B cell (primary cell): ENCODE measurements around the gene GSC2. TPM values are rescaled to one million over a fixed set of nuclear protein-coding genes. Genes with fewer than 3 reads are reported as not detected.

ENCODE experiments used
- ATAC-seq: fragments of 200-7000 bp; cut with Tn5 transposase; one replicate; pipeline ENCODE4 v1.10.0; 2021; ENCODE audit warnings: low read depth, mild to moderate bottlenecking, moderate number of reproducible peaks, moderate library complexity
- CTCF ChIA-PET: fragments of 350-600 bp; sonication (Branson Sonifier 250); formaldehyde crosslinking; loops from one replicate; lab custom pipeline; 2021; ENCODE audit warnings: antibody characterized with exemption, inconsistent platforms; lab: Charles Lee
- POLR2A ChIA-PET: fragments of 350-600 bp; sonication (Branson Sonifier 250); formaldehyde crosslinking; loops from one replicate; lab custom pipeline; 2021; ENCODE audit warnings: antibody characterized with exemption; lab: Charles Lee
- DNase-seq: peaks from one replicate; pipeline ENCODE4 v3.0.0; 2013
- H2AFZ ChIP-seq: 2 replicates; pipeline ENCODE4 v1.6.1; 2012; ENCODE audit warnings: mild to moderate bottlenecking, low read depth, low read length; ENCODE audit not compliant: insufficient read depth, poor library complexity, severe bottlenecking
- H3K27ac ChIP-seq, 2 donors: 1 replicate in 1 of 2; 2 replicates in 1 of 2; pipeline ENCODE4 v1.5.1; 2012 to 2013; ENCODE audit warnings: low read length in 2 of 2, mild to moderate bottlenecking in 2 of 2, moderate library complexity in 1 of 2
- H3K27me3 ChIP-seq, 4 experiments: fragments of 200-600 bp in 1 of 4; sonication (generic) in 1 of 4; replicated peaks in 1 of 4; 1 replicate in 2 of 4; 2 replicates in 2 of 4; pipeline versions ENCODE4 v1.6.1 to v1.7.0; 2013 to 2016; ENCODE audit warnings: low read length in 3 of 4, mild to moderate bottlenecking in 2 of 4, mixed read lengths in 1 of 4, moderate library complexity in 1 of 4; ENCODE audit not compliant: insufficient read depth in 4 of 4, control insufficient read depth in 3 of 4; ENCODE audit errors: control extremely low read depth in 1 of 4
- H3K36me3 ChIP-seq, 2 experiments: replicated peaks in 1 of 2; 1 replicate in 1 of 2; 2 replicates in 1 of 2; pipeline versions ENCODE4 v1.6.1 to v1.7.1; 2013; ENCODE audit warnings: low read length in 1 of 2; ENCODE audit not compliant: insufficient read depth in 2 of 2, control insufficient read depth in 1 of 2; ENCODE audit errors: control extremely low read depth in 1 of 2, extremely low read depth in 1 of 2
- H3K4me1 ChIP-seq, 2 donors: fragments of 200-600 bp in 1 of 2; sonication (generic) in 1 of 2; 1 replicate in 1 of 2; 2 replicates in 1 of 2; pipeline versions ENCODE4 v1.5.1 to v1.6.1; 2013 to 2017; ENCODE audit warnings: low read length in 2 of 2; ENCODE audit not compliant: control insufficient read depth in 2 of 2, insufficient read depth in 2 of 2
- H3K4me2 ChIP-seq: replicated peaks from 2 replicates; pipeline ENCODE3; 2012; ENCODE audit warnings: mild to moderate bottlenecking, low read depth, low read length; ENCODE audit not compliant: poor library complexity, severe bottlenecking
- H3K4me3 ChIP-seq, 5 experiments: fragments of 200-600 bp in 1 of 5; sonication (generic) in 1 of 5; 1 replicate in 3 of 5; 2 replicates in 2 of 5; pipeline versions ENCODE4 v1.5.1 to v1.7.0; 2011 to 2016; ENCODE audit warnings: low read length in 4 of 5, mild to moderate bottlenecking in 4 of 5, low read depth in 2 of 5, control low read depth in 1 of 5, moderate library complexity in 1 of 5; ENCODE audit not compliant: insufficient read depth in 1 of 5; ENCODE audit errors: control extremely low read depth in 1 of 5, extremely low read depth in 1 of 5
- H3K79me2 ChIP-seq: fragments of 200-600 bp; sonication (generic); one replicate; pipeline ENCODE4 v1.6.0; 2016; ENCODE audit warnings: low read length; ENCODE audit not compliant: control insufficient read depth, insufficient read depth
- H3K9ac ChIP-seq: fragments of 200-600 bp; sonication (generic); 2 replicates; pipeline ENCODE4 v1.6.1; 2017; ENCODE audit warnings: mild to moderate bottlenecking, low read length, moderate library complexity
- H3K9me3 ChIP-seq, 3 donors: one replicate each; pipeline versions ENCODE4 v1.6.1 to v1.7.1; 2013; ENCODE audit warnings: low read length in 2 of 3; ENCODE audit not compliant: control insufficient read depth in 2 of 3, insufficient read depth in 1 of 3; ENCODE audit errors: control extremely low read depth in 1 of 3
- H4K20me1 ChIP-seq: 2 replicates; pipeline ENCODE4 v1.6.0; 2012; ENCODE audit warnings: mild to moderate bottlenecking, low read length; ENCODE audit not compliant: insufficient read depth, control insufficient read depth, poor library complexity, severe bottlenecking
- H3K27ac Mint-ChIP-seq: one replicate; pipeline ENCODE4 v1.8.0; 2021; ENCODE audit warnings: mixed read lengths
- H3K27me3 Mint-ChIP-seq: one replicate; pipeline ENCODE4 v1.8.0; 2021; ENCODE audit warnings: mixed read lengths
- H3K4me1 Mint-ChIP-seq: one replicate; pipeline ENCODE4 v1.8.0; 2021; ENCODE audit warnings: mixed read lengths
- H3K4me3 Mint-ChIP-seq: one replicate; pipeline ENCODE4 v1.8.0; 2021; ENCODE audit warnings: mixed read lengths
- H3K9me3 Mint-ChIP-seq: one replicate; pipeline ENCODE4 v1.8.0; 2022; ENCODE audit warnings: mixed read lengths; ENCODE audit not compliant: insufficient read depth
- EZH2 ChIP-seq: IDR thresholded peaks from 2 replicates; pipeline ENCODE4 v1.6.1; 2012; ENCODE audit warnings: borderline replicate concordance, low read depth, mild to moderate bottlenecking, moderate library complexity, low read length; ENCODE audit not compliant: insufficient read depth, poor library complexity, severe bottlenecking
- WGBS: methylation state at CpG from one replicate; pipeline ENCODE4 v1.1.5; 2013; ENCODE audit warnings: missing lambda C conversion rate; ENCODE audit not compliant: insufficient coverage; 5-methylcytosine and 5-hydroxymethylcytosine counted together
- intact Hi-C: fragments of 100-400 bp; cut with micrococcal nuclease; formaldehyde crosslinking; loops from one replicate; pipeline ENCODE4 v1.10.0; 2022
- polyA plus RNA-seq: library from polyadenylated mRNA; depleted of rRNA; stranded (reverse); fragments of >200 nt; gene quantifications from 2 replicates; pipeline ENCODE4 v1.2.3, GENCODE V29; 2012
- total RNA-seq, 2 donors: library from RNA; stranded (reverse); fragments of 120-200 nt in 1 of 2; gene quantifications; 1 replicate in 1 of 2; 2 replicates in 1 of 2; pipeline versions ENCODE4 v1.2.3 to v1.2.4, GENCODE V29; 2013 to 2022
- TF ChIP-seq, protein P1 (sequence below): fragments of 200-600 bp; IDR thresholded peaks from one replicate; pipeline ENCODE4 v1.8.0; 2022; ENCODE audit warnings: antibody characterized with exemption, mild to moderate bottlenecking

GSC2 gene
- total and polyA plus RNA-seq, 2 donors (not counting 1 experiment from before 2014, with no cell fraction given), result not detected

DNA sequence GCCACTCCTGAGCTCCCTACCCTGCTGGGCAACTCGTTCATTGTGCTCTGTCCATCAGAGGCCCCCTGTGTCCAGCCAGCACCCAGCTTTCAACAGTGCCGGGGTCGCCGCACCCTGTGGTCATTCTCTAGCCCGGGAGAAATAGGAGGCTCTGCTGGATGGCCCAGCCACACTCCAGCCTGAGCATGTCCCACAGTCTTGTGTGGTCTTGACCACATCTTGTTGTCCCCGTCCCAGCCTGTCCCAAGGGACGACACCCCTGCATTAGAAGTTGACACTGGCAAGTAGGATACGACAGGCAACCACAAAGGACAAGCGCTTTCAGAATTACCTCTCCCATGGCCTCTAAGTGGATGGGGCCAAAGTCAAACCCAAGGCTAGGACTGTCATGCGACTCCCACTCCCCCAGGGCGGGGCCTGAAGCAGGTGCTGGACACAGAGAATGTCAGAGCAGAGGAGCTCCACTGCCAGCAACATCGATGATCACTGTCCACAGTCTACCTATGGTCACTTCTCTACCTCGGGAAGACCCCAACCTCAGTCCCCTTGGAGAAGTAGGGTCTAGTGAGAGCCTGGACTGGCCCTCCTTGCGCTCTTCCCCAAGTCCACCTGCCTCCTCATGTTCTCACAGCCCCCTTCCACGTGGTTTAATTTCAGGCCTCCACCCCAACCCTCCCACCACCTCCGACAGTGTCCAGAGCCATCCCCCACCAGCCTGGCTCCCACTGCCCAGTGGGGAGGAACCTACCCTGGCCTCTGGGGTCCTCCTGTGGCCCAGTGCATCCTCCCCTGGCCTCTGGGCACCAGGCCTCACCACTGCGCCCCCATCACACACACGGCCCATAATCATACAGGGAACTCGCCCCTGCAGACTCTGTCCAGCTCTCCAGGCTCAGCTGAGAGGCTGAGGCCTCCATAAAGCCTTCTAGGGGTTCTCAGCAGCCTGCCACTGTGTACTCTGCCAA, 23.5 kb downstream of the GSC2 start:
- Histone ChIP-seq H3K9me3 (no peaks in the 10 kb centered on the region), H4K20me1 (peaks cover 2% of the 10 kb centered on the region), H3K36me3 (no peaks in the 10 kb centered on the region), H3K79me2 (peaks cover 11% of the 10 kb centered on the region), H3K27ac (no peak overlapping the region), H3K9ac (no peak overlapping the region), H3K4me1 (peaks cover 6 to 7% of the 10 kb centered on the region in 2 donors), H3K4me3 (no peak overlapping the region), H2AFZ (no peak overlapping the region), H3K4me2 (no peak overlapping the region), H3K27me3 (no peaks in the 10 kb centered on the region)
- Mint-ChIP-seq H3K27ac (no peak overlapping the region), H3K27me3 (no peaks in the 10 kb centered on the region), H3K4me1 (peaks cover 6% of the 10 kb centered on the region), H3K9me3 (no peaks in the 10 kb centered on the region), H3K4me3 (no peak overlapping the region)
- TF ChIP-seq, protein P1, sequence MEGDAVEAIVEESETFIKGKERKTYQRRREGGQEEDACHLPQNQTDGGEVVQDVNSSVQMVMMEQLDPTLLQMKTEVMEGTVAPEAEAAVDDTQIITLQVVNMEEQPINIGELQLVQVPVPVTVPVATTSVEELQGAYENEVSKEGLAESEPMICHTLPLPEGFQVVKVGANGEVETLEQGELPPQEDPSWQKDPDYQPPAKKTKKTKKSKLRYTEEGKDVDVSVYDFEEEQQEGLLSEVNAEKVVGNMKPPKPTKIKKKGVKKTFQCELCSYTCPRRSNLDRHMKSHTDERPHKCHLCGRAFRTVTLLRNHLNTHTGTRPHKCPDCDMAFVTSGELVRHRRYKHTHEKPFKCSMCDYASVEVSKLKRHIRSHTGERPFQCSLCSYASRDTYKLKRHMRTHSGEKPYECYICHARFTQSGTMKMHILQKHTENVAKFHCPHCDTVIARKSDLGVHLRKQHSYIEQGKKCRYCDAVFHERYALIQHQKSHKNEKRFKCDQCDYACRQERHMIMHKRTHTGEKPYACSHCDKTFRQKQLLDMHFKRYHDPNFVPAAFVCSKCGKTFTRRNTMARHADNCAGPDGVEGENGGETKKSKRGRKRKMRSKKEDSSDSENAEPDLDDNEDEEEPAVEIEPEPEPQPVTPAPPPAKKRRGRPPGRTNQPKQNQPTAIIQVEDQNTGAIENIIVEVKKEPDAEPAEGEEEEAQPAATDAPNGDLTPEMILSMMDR, result no peak
- TF ChIP-seq EZH2, result no peak
- DNase-seq (no peak), ATAC-seq (no peak)
- whole genome bisulfite sequencing, result 91% methylated on average over 17 of the region's 19 CpGs
- POLR2A ChIA-PET, result no interaction called here
- CTCF ChIA-PET, result interaction anchor here (1.0 kb wide), 1 partner anchor 18 kb away, joined by 3 read pairs; the partner anchor contains the start of gene ESS2
- intact Hi-C loops, result no loop called here
